Ramos (cell line): ENCODE data around the gene MEN1.

Experiments
- in situ Hi-C: fragments of 300-500 bp; cut with MboI; formaldehyde crosslinking; loops from one replicate; pipeline ENCODE4 v1.14.3; 2022; ENCODE audit warnings: low sequenced_read_pairs; ENCODE audit not compliant: unreplicated experiment

The MEN1 gene

GRCh38 chr11:64765851-64766665 lies 44.3 kb downstream of the MEN1 start:
- in situ Hi-C loops, result no loop called here

GRCh38 chr11:64765291-64765850 lies 45.0 kb downstream of the MEN1 start:
- in situ Hi-C loops, result no loop called here

GRCh38 chr11:64764753-64765152 lies 45.6 kb downstream of the MEN1 start:
- in situ Hi-C loops, result no loop called here

- in situ Hi-C loops, result no loop called here
These were observed 46.2 kb downstream of the MEN1 start for GRCh38 chr11:64764040-64764611.

- in situ Hi-C loops, result no loop called here
These were observed 46.8 kb downstream of the MEN1 start for GRCh38 chr11:64763526-64764039.

- in situ Hi-C loops, result no loop called here
These were observed 47.5 kb downstream of the MEN1 start for GRCh38 chr11:64762674-64763525.

- in situ Hi-C loops, result no loop called here
These were observed 48.1 kb downstream of the MEN1 start for GRCh38 chr11:64762277-64762673.

GRCh38 chr11:64760759-64761420 lies 49.5 kb downstream of the MEN1 start:
- in situ Hi-C loops, result no loop called here

GRCh38 chr11:64759722-64760719 lies 50.3 kb downstream of the MEN1 start, which contains the start of gene PYGM:
PYGM (minus strand) TSS chr11:64759974; CDS start chr11:64759898, 76 bp downstream.
- in situ Hi-C loops, result no loop called here

- in situ Hi-C loops, result no loop called here
These were observed 51.1 kb downstream of the MEN1 start for GRCh38 chr11:64759131-64759721.

GRCh38 chr11:64758330-64759079 lies 51.8 kb downstream of the MEN1 start:
- in situ Hi-C loops, result no loop called here

GRCh38 chr11:64757549-64758329 lies 52.6 kb downstream of the MEN1 start:
- in situ Hi-C loops, result no loop called here

- in situ Hi-C loops, result no loop called here
These were observed 54.5 kb downstream of the MEN1 start for GRCh38 chr11:64755681-64756361.

- in situ Hi-C loops, result no loop called here
These were observed 55.3 kb downstream of the MEN1 start for GRCh38 chr11:64754919-64755662.

GRCh38 chr11:64754124-64754918 lies 56.0 kb downstream of the MEN1 start:
- in situ Hi-C loops, result no loop called here
